ENCODE measurements around the gene PAWR.
"Not testable (repeated sequence)": the region's sequence is repeated elsewhere in the genome, so short reads cannot be mapped to it uniquely, and the experiment has no call there.

PAWR gene

DNA sequence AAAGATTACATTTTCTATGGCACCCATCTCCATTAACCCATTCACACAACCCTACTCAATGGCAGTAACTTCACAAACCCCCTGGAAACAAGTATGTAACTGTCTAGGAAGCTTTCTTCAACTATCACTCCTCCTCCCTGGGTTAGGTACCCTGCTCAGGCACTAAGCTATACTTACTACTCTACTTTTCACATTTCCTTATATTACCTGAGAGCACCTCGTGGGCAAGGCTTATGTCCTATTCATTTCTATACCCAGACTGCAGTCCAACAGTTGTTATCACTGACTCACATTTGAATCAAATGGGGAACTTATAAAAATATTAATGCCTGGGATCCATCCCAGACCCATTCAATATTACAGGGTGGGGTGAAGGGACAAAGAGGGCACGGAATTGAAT is 4.6 kb downstream of the PAWR start:
- H3K27ac ChIP-seq, result no peak overlapping the region

DNA sequence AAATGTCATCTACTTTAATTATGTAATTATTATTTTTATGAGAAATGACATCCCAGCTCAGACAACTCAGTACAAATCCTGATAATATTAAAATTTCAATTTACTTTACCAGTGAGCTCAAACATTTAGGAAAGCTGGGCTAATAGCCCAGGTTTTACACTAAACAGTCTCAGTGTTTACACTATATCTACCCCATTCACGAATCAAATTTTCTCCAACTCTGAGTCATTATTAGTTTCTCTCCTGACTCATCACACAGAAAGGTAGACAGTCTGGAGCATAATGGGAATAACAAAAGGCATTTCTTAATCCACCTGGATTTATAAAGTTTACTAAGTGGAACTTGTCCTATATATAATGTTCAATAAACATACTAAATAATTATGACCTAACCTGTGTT is 5.7 kb downstream of the PAWR start:
- no peak overlapping the region for H3K27ac ChIP-seq
- TF ChIP-seq, protein P1, sequence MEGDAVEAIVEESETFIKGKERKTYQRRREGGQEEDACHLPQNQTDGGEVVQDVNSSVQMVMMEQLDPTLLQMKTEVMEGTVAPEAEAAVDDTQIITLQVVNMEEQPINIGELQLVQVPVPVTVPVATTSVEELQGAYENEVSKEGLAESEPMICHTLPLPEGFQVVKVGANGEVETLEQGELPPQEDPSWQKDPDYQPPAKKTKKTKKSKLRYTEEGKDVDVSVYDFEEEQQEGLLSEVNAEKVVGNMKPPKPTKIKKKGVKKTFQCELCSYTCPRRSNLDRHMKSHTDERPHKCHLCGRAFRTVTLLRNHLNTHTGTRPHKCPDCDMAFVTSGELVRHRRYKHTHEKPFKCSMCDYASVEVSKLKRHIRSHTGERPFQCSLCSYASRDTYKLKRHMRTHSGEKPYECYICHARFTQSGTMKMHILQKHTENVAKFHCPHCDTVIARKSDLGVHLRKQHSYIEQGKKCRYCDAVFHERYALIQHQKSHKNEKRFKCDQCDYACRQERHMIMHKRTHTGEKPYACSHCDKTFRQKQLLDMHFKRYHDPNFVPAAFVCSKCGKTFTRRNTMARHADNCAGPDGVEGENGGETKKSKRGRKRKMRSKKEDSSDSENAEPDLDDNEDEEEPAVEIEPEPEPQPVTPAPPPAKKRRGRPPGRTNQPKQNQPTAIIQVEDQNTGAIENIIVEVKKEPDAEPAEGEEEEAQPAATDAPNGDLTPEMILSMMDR (conservative IDR thresholded peaks at IDR 0.05), result no peak
- no peak for TF ChIP-seq ZFX (IDR thresholded peaks at IDR 0.05)

More for the DNA sequence above, 4.6 kb downstream of the PAWR start:
- TF ChIP-seq ZFX (IDR thresholded peaks at IDR 0.05), result no peak
- TF ChIP-seq, protein P1 (conservative IDR thresholded peaks at IDR 0.05), result no peak

DNA sequence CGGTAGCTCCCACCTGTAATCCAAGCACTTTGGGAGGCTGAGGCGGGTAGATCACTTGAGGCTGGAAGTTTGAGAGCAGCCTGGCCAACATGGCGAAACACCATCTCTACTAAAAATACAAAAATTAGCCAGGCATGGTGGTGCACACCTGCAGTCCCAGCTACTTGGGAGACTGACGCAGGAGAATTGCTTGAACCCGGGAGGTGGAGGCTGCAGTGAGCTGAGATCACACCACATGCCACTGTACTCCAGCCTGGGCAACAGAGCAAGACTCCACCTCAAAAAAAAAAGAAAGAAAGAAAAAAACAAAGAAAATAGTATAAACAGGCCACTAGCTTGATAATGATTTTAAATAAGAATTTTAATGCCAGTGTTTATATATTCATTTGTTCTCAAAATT is 6.4 kb downstream of the PAWR start:
- H3K27ac ChIP-seq, result not testable (repeated sequence)

DNA sequence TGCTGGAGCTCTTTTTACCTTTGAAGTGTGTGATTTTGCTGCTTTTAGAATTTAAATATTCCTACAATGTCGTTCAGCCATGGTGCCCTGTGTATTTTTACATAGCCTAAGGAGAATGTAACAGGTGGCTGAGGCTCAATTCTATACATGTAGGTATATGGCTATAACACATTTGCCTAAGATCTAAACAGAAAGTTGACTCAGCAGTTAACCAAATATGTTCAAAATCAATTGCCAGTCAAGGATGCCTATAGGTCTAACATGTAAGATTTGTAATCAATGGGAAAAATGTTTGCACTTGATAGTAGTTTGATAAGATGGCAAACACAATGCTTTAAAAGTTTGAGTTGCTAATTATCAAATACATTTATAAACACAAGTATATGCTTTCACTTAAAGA is 8.2 kb downstream of the PAWR start:
- TF ChIP-seq, protein P1 (conservative IDR thresholded peaks at IDR 0.05), result no peak
- TF ChIP-seq ZFX (IDR thresholded peaks at IDR 0.05), result no peak
- no peak overlapping the region for H3K27ac ChIP-seq

DNA sequence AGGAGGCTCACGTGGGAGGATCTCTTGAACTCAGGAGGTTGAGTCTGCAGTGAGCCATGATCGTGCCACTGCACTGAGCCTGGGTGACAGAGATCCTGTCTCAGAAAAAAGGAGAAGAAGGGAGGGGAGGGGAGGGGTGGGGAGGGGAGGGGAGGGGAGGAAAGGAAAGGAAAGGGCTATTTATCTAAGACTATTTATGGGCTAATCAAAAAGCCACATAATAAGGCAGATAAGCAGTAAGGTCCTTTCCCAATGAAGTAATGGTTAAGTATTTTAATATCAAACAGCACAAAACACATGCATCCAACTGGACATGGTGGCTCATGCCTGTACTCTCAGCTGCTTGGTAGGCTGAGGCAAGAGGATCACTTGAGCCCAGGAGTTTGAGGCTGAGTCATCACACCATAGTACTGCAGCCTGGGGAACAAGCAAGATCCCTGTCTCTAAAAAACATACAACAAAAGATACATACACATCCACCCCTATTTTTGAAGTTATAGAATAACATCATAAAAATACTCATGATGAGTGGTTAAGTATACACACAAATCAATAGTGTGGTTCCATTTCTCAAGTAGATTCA is 9.7 kb downstream of the PAWR start:
- TF ChIP-seq, protein P1 (conservative IDR thresholded peaks at IDR 0.05), result no peak
- no peak for TF ChIP-seq ZFX (IDR thresholded peaks at IDR 0.05)
- H3K27ac ChIP-seq, result no peak overlapping the region

DNA sequence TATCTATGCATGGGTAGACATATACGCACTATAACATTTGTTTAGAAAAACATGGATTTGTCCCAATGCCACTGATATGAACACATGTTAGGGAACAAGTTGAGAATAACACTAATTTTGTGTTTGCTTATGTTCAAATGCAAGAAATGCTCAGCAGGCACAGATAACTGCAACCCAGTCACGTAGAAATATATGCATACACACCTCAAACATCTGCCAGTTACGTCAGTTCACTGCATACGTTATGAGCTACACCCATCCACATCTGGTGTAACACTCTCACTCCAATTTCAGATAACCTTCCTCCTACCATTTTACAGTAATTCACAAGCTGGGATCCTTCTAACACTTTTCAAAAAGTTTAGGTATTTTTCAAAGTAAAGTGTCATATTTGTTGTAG is 10.7 kb downstream of the PAWR start:
- TF ChIP-seq ZFX (IDR thresholded peaks at IDR 0.05), result no peak
- TF ChIP-seq, protein P1 (conservative IDR thresholded peaks at IDR 0.05), result no peak
- H3K27ac ChIP-seq, result no peak overlapping the region

DNA sequence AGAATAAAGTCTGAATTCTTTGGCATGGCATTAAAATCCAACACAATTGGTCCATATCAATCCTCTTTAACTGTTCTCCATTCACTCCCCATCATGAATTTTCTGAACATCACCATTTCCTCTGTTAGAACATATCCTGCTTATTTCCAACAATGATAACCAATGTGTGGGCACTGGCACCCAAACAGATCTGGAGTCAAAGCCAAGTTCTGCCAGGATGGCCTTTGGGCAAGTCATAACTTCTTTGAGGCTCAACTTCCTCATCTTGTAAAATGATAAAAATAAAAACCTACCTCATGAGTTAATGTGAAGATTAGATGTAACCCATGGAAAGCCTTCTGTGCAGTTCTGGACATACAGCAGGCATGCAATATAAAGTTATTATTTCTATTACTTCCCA is 12.5 kb downstream of the PAWR start:
- no peak for TF ChIP-seq ZFX (IDR thresholded peaks at IDR 0.05)
- TF ChIP-seq, protein P1 (conservative IDR thresholded peaks at IDR 0.05), result no peak
- no peak overlapping the region for H3K27ac ChIP-seq

DNA sequence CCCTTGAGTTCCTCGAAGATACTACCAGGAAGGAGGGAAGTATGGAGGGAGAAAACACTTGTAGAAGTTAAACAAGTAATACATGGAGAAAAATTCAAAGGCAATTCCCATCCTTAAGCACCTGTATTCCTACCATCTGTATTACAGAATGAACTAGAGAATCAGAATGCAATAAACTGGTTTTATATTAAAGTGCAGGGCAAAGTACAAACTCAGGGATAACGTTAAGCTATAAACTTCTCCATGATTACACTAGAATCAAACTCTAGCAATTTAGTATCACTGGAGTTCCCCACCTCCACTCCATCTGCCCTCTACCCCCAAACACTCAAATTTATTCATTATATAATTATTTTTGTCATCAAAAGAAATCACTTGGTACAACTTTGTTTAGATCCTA is 13.1 kb downstream of the PAWR start:
- TF ChIP-seq, protein P1 (conservative IDR thresholded peaks at IDR 0.05), result no peak
- no peak for TF ChIP-seq ZFX (IDR thresholded peaks at IDR 0.05)
- H3K27ac ChIP-seq, result no peak overlapping the region

Data from C4-2B (cell line).